IMR-90 (cell line): ENCODE data around the gene OR9A4. TPM values are rescaled to one million over a fixed set of nuclear protein-coding genes. Genes with fewer than 3 reads are reported as not detected.

Experiments used
- ATAC-seq: fragments of 200-7000 bp; cut with Tn5 transposase; 2 replicates; pipeline ENCODE4 v1.9.1; 2020; ENCODE audit warnings: low read depth, mild to moderate bottlenecking, moderate library complexity
- Bru-seq: library from RNA; stranded (reverse); fragments of 400-500 nt; gene quantifications from one replicate; lab custom pipeline; 2021; lab: Mats Ljungman, UMichigan
- BruChase-seq, 2 experiments: library from RNA; stranded (reverse); fragments of 400-500 nt; gene quantifications; one replicate each; lab custom pipeline; 2021; lab: Mats Ljungman, UMichigan
- BruUV-seq: library from RNA; stranded (reverse); fragments of 400-500 nt; replicated peaks from 2 replicates; lab custom pipeline; 2021; lab: Mats Ljungman, UMichigan
- CTCF ChIA-PET: fragments of 300-600 bp; formaldehyde crosslinking; extraction: SDS; loops from one replicate; lab custom pipeline; 2021; ENCODE audit warnings: antibody characterized with exemption; lab: Yijun Ruan, JAX
- POLR2A ChIA-PET: fragments of 300-600 bp; sonication (Branson Sonifier 250); formaldehyde crosslinking; loops from one replicate; lab custom pipeline; 2022; ENCODE audit warnings: antibody characterized with exemption; ENCODE audit not compliant: unreplicated experiment; lab: Charles Lee
- DNase-seq: peaks from one replicate; pipeline ENCODE4 v3.0.0; 2013
- H2AFZ ChIP-seq: replicated peaks from 2 replicates; pipeline ENCODE3; 2013; ENCODE audit warnings: low read length, mild to moderate bottlenecking; ENCODE audit not compliant: poor library complexity
- H2AK5ac ChIP-seq: 2 replicates; pipeline ENCODE4 v1.6.1; 2013; ENCODE audit warnings: low read depth, low read length, inconsistent platforms
- H2AK9ac ChIP-seq: replicated peaks from 2 replicates; pipeline ENCODE3; 2013; ENCODE audit warnings: mild to moderate bottlenecking, low read depth, low read length, moderate library complexity; ENCODE audit not compliant: poor library complexity
- H2BK120ac ChIP-seq: 2 replicates; pipeline ENCODE4 v1.6.1; 2013; ENCODE audit warnings: low read depth, low read length, inconsistent platforms
- H2BK15ac ChIP-seq: 3 replicates; pipeline ENCODE4 v1.6.1; 2013; ENCODE audit warnings: low read depth, low read length, inconsistent platforms
- H2BK20ac ChIP-seq: 2 replicates; pipeline ENCODE4 v1.6.1; 2013; ENCODE audit warnings: low read depth, mild to moderate bottlenecking, inconsistent platforms, low read length, moderate library complexity
- H2BK5ac ChIP-seq: 2 replicates; pipeline ENCODE4 v1.6.1; 2013; ENCODE audit warnings: mild to moderate bottlenecking, low read depth, low read length, inconsistent platforms; ENCODE audit not compliant: poor library complexity, severe bottlenecking
- H3K14ac ChIP-seq: replicated peaks from 2 replicates; pipeline ENCODE4 v1.6.1; 2013; ENCODE audit warnings: low read depth, low read length, inconsistent platforms
- H3K18ac ChIP-seq: 2 replicates; pipeline ENCODE4 v1.6.1; 2013; ENCODE audit warnings: low read depth, low read length, control low read depth
- H3K23ac ChIP-seq: 2 replicates; pipeline ENCODE4 v1.6.1; 2013; ENCODE audit warnings: low read depth, low read length, inconsistent platforms
- H3K27ac ChIP-seq: 2 replicates; pipeline ENCODE4 v1.5.1; 2013; ENCODE audit warnings: mild to moderate bottlenecking, control low read depth, low read length; ENCODE audit not compliant: insufficient read depth
- H3K27me3 ChIP-seq: 2 replicates; pipeline ENCODE4 v1.6.1; 2013; ENCODE audit warnings: low read length; ENCODE audit not compliant: control insufficient read depth, insufficient read depth
- H3K36me3 ChIP-seq: 2 replicates; pipeline ENCODE4 v1.6.1; 2013; ENCODE audit warnings: low read length, mixed read lengths; ENCODE audit not compliant: control insufficient read depth, insufficient read depth
- H3K4ac ChIP-seq: 2 replicates; pipeline ENCODE4 v1.6.1; 2013; ENCODE audit warnings: low read depth, low read length, inconsistent platforms
- H3K4me1 ChIP-seq: 2 replicates; pipeline ENCODE4 v1.6.1; 2013; ENCODE audit warnings: low read length, mixed read lengths; ENCODE audit not compliant: control insufficient read depth, insufficient read depth
- H3K4me2 ChIP-seq: 2 replicates; pipeline ENCODE4 v1.6.1; 2013; ENCODE audit warnings: low read depth, mild to moderate bottlenecking, control low read depth, low read length, moderate library complexity
- H3K4me3 ChIP-seq: 2 replicates; pipeline ENCODE4 v1.5.1; 2013; ENCODE audit warnings: low read depth, mild to moderate bottlenecking, control low read depth, low read length, moderate library complexity; ENCODE audit not compliant: insufficient read depth
- H3K56ac ChIP-seq: 2 replicates; pipeline ENCODE4 v1.6.1; 2013; ENCODE audit warnings: low read length, inconsistent platforms; ENCODE audit not compliant: insufficient read depth; ENCODE audit errors: extremely low read depth
- H3K79me1 ChIP-seq, 2 experiments: 2 replicates each; pipeline ENCODE4 v1.6.1; 2013; ENCODE audit warnings: low read length in 2 of 2, inconsistent platforms in 1 of 2, low read depth in 1 of 2
- H3K9ac ChIP-seq: 2 replicates; pipeline ENCODE4 v1.6.1; 2013; ENCODE audit warnings: low read depth, low read length, control low read depth
- H3K9me1 ChIP-seq: 2 replicates; pipeline ENCODE4 v1.6.1; 2013; ENCODE audit warnings: low read length, inconsistent platforms; ENCODE audit not compliant: insufficient read depth
- H3K9me3 ChIP-seq: 2 replicates; pipeline ENCODE4 v1.6.1; 2013; ENCODE audit warnings: low read length; ENCODE audit not compliant: control insufficient read depth, insufficient read depth
- H4K20me1 ChIP-seq: 2 replicates; pipeline ENCODE4 v1.6.1; 2013; ENCODE audit warnings: low read length, inconsistent platforms; ENCODE audit not compliant: insufficient read depth
- H4K5ac ChIP-seq: 2 replicates; pipeline ENCODE4 v1.6.1; 2013; ENCODE audit warnings: mild to moderate bottlenecking, low read depth, low read length, control low read depth
- H4K8ac ChIP-seq, 2 experiments: 2 replicates each; pipeline ENCODE4 v1.6.1; 2013; ENCODE audit warnings: low read depth in 2 of 2, low read length in 2 of 2, control low read depth in 1 of 2, inconsistent platforms in 1 of 2
- H4K91ac ChIP-seq: 2 replicates; pipeline ENCODE4 v1.6.1; 2013; ENCODE audit warnings: low read depth, low read length, inconsistent platforms; ENCODE audit not compliant: insufficient read depth
- MAFK ChIP-seq: IDR thresholded peaks from 2 replicates; pipeline ENCODE4 v1.6.1; 2012; ENCODE audit warnings: low read depth, low read length, improper control_type of control experiment
- RFX5 ChIP-seq: IDR thresholded peaks from 2 replicates; pipeline ENCODE4 v1.8.0; 2012; ENCODE audit warnings: low read depth, mild to moderate bottlenecking, low read length, moderate library complexity
- SMC3 ChIP-seq: fragments of 150-350 bp; IDR thresholded peaks from 2 replicates; pipeline ENCODE4 v1.6.1; 2016; ENCODE audit warnings: low read depth, mild to moderate bottlenecking, antibody characterized with exemption, low read length, moderate library complexity
- WGBS, 2 experiments: methylation state at CpG; one replicate each; pipeline versions ENCODE4 v1.1.5 to v1.1.7; 2013; ENCODE audit warnings: missing lambda C conversion rate in 2 of 2; ENCODE audit not compliant: insufficient read length in 1 of 2; ENCODE audit errors: extremely low coverage in 2 of 2; 5-methylcytosine and 5-hydroxymethylcytosine counted together
- dilution Hi-C: fragments of 300-500 bp; cut with HindIII; formaldehyde crosslinking; loops from one replicate; pipeline ENCODE4 v1.14.3; 2018; ENCODE audit warnings: low sequenced_read_pairs; ENCODE audit not compliant: unreplicated experiment
- in situ Hi-C: fragments of 300-500 bp; cut with MboI; formaldehyde crosslinking; loops from 3 replicates; pipeline ENCODE4 v1.14.3; 2019; ENCODE audit warnings: low sequenced_read_pairs, inconsistent platforms, mixed read lengths
- intact Hi-C: fragments of 100-400 bp; cut with micrococcal nuclease; formaldehyde crosslinking; loops from 2 replicates; pipeline ENCODE4 v1.10.0; 2022
- long read RNA-seq: library from polyadenylated mRNA; unstranded; transcript quantifications from one replicate; pipeline ENCODE4 v2.0.0, GENCODE V29; 2021; ENCODE audit not compliant: unreplicated experiment
- polyA plus RNA-seq, 3 experiments: library from polyadenylated mRNA; depleted of rRNA; stranded (reverse); fragments of >200 nt; gene quantifications; 2 replicates each; pipeline ENCODE4 v1.2.3, GENCODE V29; 2012; ENCODE audit warnings: low replicate concordance in 1 of 3
- total RNA-seq: library from RNA; depleted of rRNA; stranded (reverse); fragments of >200 nt; gene quantifications from 2 replicates; pipeline ENCODE4 v1.2.3, GENCODE V29; 2012; rRNA removed

OR9A4 gene
- not detected in 2 replicates for total RNA-seq
- not detected in 2 replicates for polyA plus RNA-seq (2012; rRNA removed)
- polyA plus RNA-seq (2012; cell fraction: cytosol; rRNA removed) = not detected in 2 replicates
- not detected in 2 replicates for polyA plus RNA-seq (2012; cell fraction: nucleus; rRNA removed; ENCODE audit: low replicate concordance)
- Bru-seq, nascent RNA = not detected
- BruChase-seq, experiment 1, labeled RNA remaining after a 6-hour chase = percentile 32 among the genes with signal in this experiment
- percentile 17 among the genes with signal in this experiment for BruChase-seq, experiment 2, labeled RNA remaining after a 2-hour chase
- long read RNA-seq = 0 reads

- Histone ChIP-seq H3K4me1 (no peaks in the 10 kb centered on the region), H4K5ac (no peak within 1 kb of the TSS), H2AK5ac (no peak within 1 kb of the TSS), H3K4ac (no peak within 1 kb of the TSS), H3K14ac (no peak within 1 kb of the TSS), H2BK15ac (no peak within 1 kb of the TSS), H2AK9ac (no peak within 1 kb of the TSS), H3K27ac (no peak within 1 kb of the TSS), H3K4me2 (no peak within 1 kb of the TSS), H2BK5ac (no peak within 1 kb of the TSS), H4K91ac (no peak within 1 kb of the TSS), H3K36me3 (no peaks in the 10 kb centered on the region), H3K27me3 (no peaks in the 10 kb centered on the region), H2BK20ac (no peak within 1 kb of the TSS), H3K56ac (no peak within 1 kb of the TSS), H3K9me1 (no peaks in the 10 kb centered on the region), H4K20me1 (no peaks in the 10 kb centered on the region), H2BK120ac (no peak within 1 kb of the TSS), H3K4me3 (no peak within 1 kb of the TSS), H3K9me3 (peaks cover 8% of the 10 kb centered on the region), H4K8ac (no peak within 1 kb of the TSS), H3K9ac (no peak within 1 kb of the TSS), H3K23ac (no peak within 1 kb of the TSS), H3K79me1 (no peaks in the 10 kb centered on the region), H2AFZ (no peak within 1 kb of the TSS), H3K18ac (no peak within 1 kb of the TSS)
- no peak for TF ChIP-seq MAFK
- TF ChIP-seq RFX5 = no peak
- TF ChIP-seq SMC3 = no peak
- ChIA-PET CTCF (no interaction called here), POLR2A (no interaction called here)
- DNase-seq = no peak
- intact Hi-C loops = no loop called here
- no TSS peak for BruUV-seq
- WGBS, 2 experiments = 40% methylated on average over 1 of the region's 3 CpGs; no CpG with 5 or more reads in 1 of the 2 experiments
- dilution Hi-C loops = no loop called here
- in situ Hi-C loops = no loop called here
- ATAC-seq = no peak
Observed at GRCh38 chr7:141916099-141916498, at the start of gene OR9A4. TSS of gene OR9A4 (plus strand) at chr7:141916399. CDS start at chr7:141918876, 2,477 bp downstream.
